Neural progenitor cell (in vitro differentiated cells): ENCODE measurements around the gene SPAAR. TPM values are rescaled to one million over a fixed set of nuclear protein-coding genes. Genes with fewer than 3 reads are reported as not detected.
"Not testable (repeated sequence)": the region's sequence is repeated elsewhere in the genome, so short reads cannot be mapped to it uniquely, and the experiment has no call there.

ENCODE experiments used
- DNase-seq: peaks from one replicate; pipeline ENCODE4 v3.0.0-alpha.2; 2016; ENCODE audit warnings: low spot score
- H2AFZ ChIP-seq: fragments of 200-600 bp; sonication (generic); replicated peaks from 2 replicates; pipeline ENCODE4 v1.6.1; 2016; ENCODE audit warnings: antibody characterized with exemption
- H3F3A ChIP-seq: fragments of 200-600 bp; sonication (generic); 2 replicates; pipeline ENCODE4 v1.6.1; 2016; ENCODE audit warnings: antibody characterized with exemption, low read depth
- H3K27ac ChIP-seq: fragments of 200-600 bp; sonication (generic); 2 replicates; pipeline ENCODE4 v1.5.1; 2016; ENCODE audit warnings: mild to moderate bottlenecking
- H3K27me3 ChIP-seq: fragments of 200-600 bp; sonication (generic); 2 replicates; pipeline ENCODE4 v1.6.1; 2016; ENCODE audit warnings: mild to moderate bottlenecking, moderate library complexity
- H3K36me3 ChIP-seq: fragments of 200-600 bp; sonication (generic); 2 replicates; pipeline ENCODE4 v1.5.1; 2016
- H3K4me1 ChIP-seq: fragments of 200-600 bp; sonication (generic); 2 replicates; pipeline ENCODE4 v1.6.1; 2016; ENCODE audit warnings: mixed run types
- H3K4me2 ChIP-seq: fragments of 200-600 bp; sonication (generic); 2 replicates; pipeline ENCODE4 v1.6.1; 2016
- H3K4me3 ChIP-seq: fragments of 200-600 bp; sonication (generic); 2 replicates; pipeline ENCODE4 v1.5.1; 2016
- H3K79me2 ChIP-seq: fragments of 200-600 bp; sonication (generic); 2 replicates; pipeline ENCODE4 v1.6.1; 2016; ENCODE audit warnings: low read depth
- H3K9ac ChIP-seq: fragments of 200-600 bp; sonication (generic); 2 replicates; pipeline ENCODE4 v1.6.1; 2016
- H3K9me3 ChIP-seq: fragments of 200-600 bp; sonication (generic); 2 replicates; pipeline ENCODE4 v1.5.1; 2016; ENCODE audit warnings: low read depth
- H4K20me1 ChIP-seq: fragments of 200-600 bp; sonication (generic); 2 replicates; pipeline ENCODE4 v1.6.1; 2016; ENCODE audit warnings: low read depth
- H3K27ac Mint-ChIP-seq: 3 replicates; pipeline ENCODE4 v1.8.0; 2021; ENCODE audit warnings: mixed read lengths
- H3K27me3 Mint-ChIP-seq: 2 replicates; pipeline ENCODE4 v1.8.0; 2022; ENCODE audit warnings: low read depth, mild to moderate bottlenecking, inconsistent platforms, moderate library complexity, mixed read lengths; ENCODE audit not compliant: insufficient read depth
- H3K36me3 Mint-ChIP-seq: 3 replicates; pipeline ENCODE4 v1.8.0; 2021; ENCODE audit warnings: mixed read lengths
- H3K4me1 Mint-ChIP-seq: 3 replicates; pipeline ENCODE4 v1.8.0; 2021; ENCODE audit warnings: mixed read lengths
- H3K4me3 Mint-ChIP-seq: 3 replicates; pipeline ENCODE4 v1.8.0; 2021; ENCODE audit warnings: mild to moderate bottlenecking, moderate library complexity, mixed read lengths
- H3K9me3 Mint-ChIP-seq: 3 replicates; pipeline ENCODE4 v1.8.0; 2020; ENCODE audit warnings: mixed read lengths
- CTCF ChIP-seq: fragments of 200-600 bp; sonication (generic); IDR thresholded peaks from 2 replicates; pipeline ENCODE4 v1.5.1; 2017; ENCODE audit warnings: antibody characterized with exemption, mild to moderate bottlenecking
- EZH2 ChIP-seq: fragments of 200-600 bp; sonication (generic); IDR thresholded peaks from 2 replicates; pipeline ENCODE4 v1.6.1; 2017; ENCODE audit warnings: antibody characterized with exemption, mild to moderate bottlenecking, moderate library complexity
- EZH2phosphoT487 ChIP-seq: fragments of 200-600 bp; sonication (generic); IDR thresholded peaks from 2 replicates; pipeline ENCODE4 v1.6.1; 2017; ENCODE audit warnings: antibody characterized with exemption
- total RNA-seq: library from RNA; depleted of rRNA; stranded (reverse); fragments of >200 nt; gene quantifications from 2 replicates; pipeline ENCODE4 v1.2.3, GENCODE V29; 2015; ENCODE audit warnings: low replicate concordance

SPAAR gene
- total RNA-seq, 1 donor from 2014 or later: not detected

DNA sequence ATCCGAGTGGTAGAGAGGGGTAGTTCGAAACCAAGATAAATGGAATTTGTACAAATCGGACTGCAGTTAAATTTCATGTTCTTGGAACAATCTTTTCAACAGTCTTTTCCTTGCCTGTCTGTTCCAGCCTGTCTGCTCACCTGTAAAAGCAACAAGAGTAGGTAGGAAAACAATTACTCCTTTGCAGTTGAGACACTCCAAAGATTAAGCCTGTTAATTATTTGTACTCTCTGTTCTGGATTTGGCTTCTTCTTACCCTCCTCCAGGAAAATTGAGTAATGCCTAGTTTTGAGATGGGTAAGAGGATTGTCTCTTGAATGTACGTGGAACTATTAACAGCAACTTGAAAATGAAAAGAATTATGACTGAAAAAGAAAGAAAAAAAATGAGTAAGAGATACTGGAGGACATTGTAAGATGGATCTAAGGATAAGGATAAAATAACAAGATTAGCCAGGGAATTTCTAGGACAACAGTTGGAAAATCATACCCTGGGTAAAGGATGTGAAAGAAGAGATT is 24.3 kb downstream of the SPAAR start:
- no peak overlapping the region for H3K4me3 Mint-ChIP-seq
- peaks cover 2% of the 10 kb centered on the region for H3K27me3 Mint-ChIP-seq
- no peak overlapping the region for H3K4me3 ChIP-seq
- no peaks in the 10 kb centered on the region for H3K4me1 Mint-ChIP-seq
- H3K9ac ChIP-seq: no peak overlapping the region
- H3K4me1 ChIP-seq: no peaks in the 10 kb centered on the region
- no peak for DNase-seq
- no peak overlapping the region for H3K27ac ChIP-seq
- peaks cover 6% of the 10 kb centered on the region for H3K27me3 ChIP-seq
- no peak overlapping the region for H3K4me2 ChIP-seq
- H3K27ac Mint-ChIP-seq: no peak overlapping the region
- H3K79me2 ChIP-seq: no peaks in the 10 kb centered on the region
- no peaks in the 10 kb centered on the region for H3K9me3 Mint-ChIP-seq
- TF ChIP-seq EZH2phosphoT487: no peak
- no peak for TF ChIP-seq CTCF
- no peak for TF ChIP-seq EZH2
- H3K36me3 ChIP-seq: no peaks in the 10 kb centered on the region
- H4K20me1 ChIP-seq: no peaks in the 10 kb centered on the region
- H3K36me3 Mint-ChIP-seq: peaks cover 1% of the 10 kb centered on the region
- no peak overlapping the region for H2AFZ ChIP-seq
- H3K9me3 ChIP-seq: no peaks in the 10 kb centered on the region
- no peaks in the 10 kb centered on the region for H3F3A ChIP-seq

DNA sequence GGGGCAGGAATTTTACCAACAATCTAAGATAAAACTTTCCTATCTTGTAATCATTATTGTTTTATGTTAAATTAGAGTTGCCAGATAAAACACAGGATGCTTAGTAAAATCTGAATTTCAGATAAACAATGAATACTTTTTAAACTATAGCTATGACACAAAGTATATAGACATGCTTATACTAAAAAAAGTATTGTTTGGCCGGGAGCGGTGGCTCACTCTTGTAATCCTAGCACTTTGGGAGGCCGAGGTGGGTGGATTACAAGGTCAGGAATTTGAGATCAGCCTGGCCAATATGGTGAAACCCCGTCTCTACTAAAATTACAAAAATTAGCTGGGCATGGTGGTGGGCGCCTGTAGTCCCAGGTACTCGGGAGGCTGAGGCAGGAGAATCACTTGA is 24.8 kb downstream of the SPAAR start:
- H3K9me3 ChIP-seq, H3K27ac Mint-ChIP-seq, H3F3A ChIP-seq, H3K4me1 Mint-ChIP-seq, H3K4me3 ChIP-seq, H3K27me3 ChIP-seq, H3K9me3 Mint-ChIP-seq, H3K27ac ChIP-seq, H2AFZ ChIP-seq, H3K4me3 Mint-ChIP-seq, H3K9ac ChIP-seq, H3K4me2 ChIP-seq, H3K36me3 Mint-ChIP-seq, H3K79me2 ChIP-seq, H3K27me3 Mint-ChIP-seq, DNase-seq, H3K4me1 ChIP-seq, H3K36me3 ChIP-seq, H4K20me1 ChIP-seq: not testable (repeated sequence)

DNA sequence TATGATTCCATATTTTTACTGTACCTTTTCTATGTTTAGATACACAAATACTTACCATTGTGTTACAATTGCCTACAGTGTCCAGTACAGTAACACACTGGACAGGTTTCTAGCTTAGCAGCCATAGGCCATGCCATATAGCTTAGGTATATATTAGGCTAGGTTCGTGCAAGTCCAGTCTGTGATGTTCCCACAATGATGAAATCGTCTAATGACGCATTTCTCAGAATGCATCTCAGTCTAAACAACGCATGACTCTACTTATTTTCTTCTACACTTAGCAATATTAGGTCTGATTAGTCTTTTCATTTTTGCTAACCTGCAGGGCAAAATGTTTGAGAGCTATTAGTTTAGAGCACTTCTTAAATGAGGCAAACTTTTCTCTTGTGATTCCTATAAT is 26.0 kb downstream of the SPAAR start:
- no peak for DNase-seq
- Histone ChIP-seq H3K27ac (no peak overlapping the region), H4K20me1 (no peaks in the 10 kb centered on the region), H3K4me1 (no peaks in the 10 kb centered on the region), H3K4me3 (no peak overlapping the region), H2AFZ (no peak overlapping the region), H3K27me3 (peaks cover 16% of the 10 kb centered on the region), H3K79me2 (no peaks in the 10 kb centered on the region), H3K4me2 (no peak overlapping the region), H3F3A (no peaks in the 10 kb centered on the region), H3K9ac (no peak overlapping the region), H3K9me3 (no peaks in the 10 kb centered on the region), H3K36me3 (no peaks in the 10 kb centered on the region)
- Mint-ChIP-seq H3K4me3 (no peak overlapping the region), H3K27ac (no peak overlapping the region), H3K9me3 (no peaks in the 10 kb centered on the region), H3K4me1 (no peaks in the 10 kb centered on the region), H3K36me3 (peaks cover 1% of the 10 kb centered on the region), H3K27me3 (peaks cover 2% of the 10 kb centered on the region)
- TF ChIP-seq CTCF (no peak), EZH2 (no peak), EZH2phosphoT487 (no peak)

GRCh38 chr9:35935755-35936509 is 26.6 kb downstream of the SPAAR start:
- Histone ChIP-seq H3K4me3 (no peak overlapping the region), H3F3A (no peaks in the 10 kb centered on the region), H3K27ac (no peak overlapping the region), H3K27me3 (peaks cover 22% of the 10 kb centered on the region), H3K36me3 (no peaks in the 10 kb centered on the region), H3K4me2 (no peak overlapping the region), H3K9me3 (no peaks in the 10 kb centered on the region), H3K79me2 (no peaks in the 10 kb centered on the region), H3K9ac (no peak overlapping the region), H3K4me1 (no peaks in the 10 kb centered on the region), H2AFZ (no peak overlapping the region), H4K20me1 (no peaks in the 10 kb centered on the region)
- H3K9me3 Mint-ChIP-seq: no peaks in the 10 kb centered on the region
- DNase-seq: no peak
- peaks cover 1% of the 10 kb centered on the region for H3K36me3 Mint-ChIP-seq
- H3K27me3 Mint-ChIP-seq: peaks cover 2% of the 10 kb centered on the region
- TF ChIP-seq EZH2 (no peak), EZH2phosphoT487 (no peak)
- H3K4me1 Mint-ChIP-seq: no peaks in the 10 kb centered on the region
- H3K4me3 Mint-ChIP-seq: no peak overlapping the region
- H3K27ac Mint-ChIP-seq: no peak overlapping the region
